ENCODE measurements around the gene CTCFL. TPM values are rescaled to one million over a fixed set of nuclear protein-coding genes. Genes with fewer than 3 reads are reported as not detected.

CTCFL gene, protein sequence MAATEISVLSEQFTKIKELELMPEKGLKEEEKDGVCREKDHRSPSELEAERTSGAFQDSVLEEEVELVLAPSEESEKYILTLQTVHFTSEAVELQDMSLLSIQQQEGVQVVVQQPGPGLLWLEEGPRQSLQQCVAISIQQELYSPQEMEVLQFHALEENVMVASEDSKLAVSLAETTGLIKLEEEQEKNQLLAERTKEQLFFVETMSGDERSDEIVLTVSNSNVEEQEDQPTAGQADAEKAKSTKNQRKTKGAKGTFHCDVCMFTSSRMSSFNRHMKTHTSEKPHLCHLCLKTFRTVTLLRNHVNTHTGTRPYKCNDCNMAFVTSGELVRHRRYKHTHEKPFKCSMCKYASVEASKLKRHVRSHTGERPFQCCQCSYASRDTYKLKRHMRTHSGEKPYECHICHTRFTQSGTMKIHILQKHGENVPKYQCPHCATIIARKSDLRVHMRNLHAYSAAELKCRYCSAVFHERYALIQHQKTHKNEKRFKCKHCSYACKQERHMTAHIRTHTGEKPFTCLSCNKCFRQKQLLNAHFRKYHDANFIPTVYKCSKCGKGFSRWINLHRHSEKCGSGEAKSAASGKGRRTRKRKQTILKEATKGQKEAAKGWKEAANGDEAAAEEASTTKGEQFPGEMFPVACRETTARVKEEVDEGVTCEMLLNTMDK
- total RNA-seq (2014; rRNA removed; shearing (Covaris generic)) = not detected in 2 replicates
- polyA plus RNA-seq (2015; cell fraction: cytosol; rRNA removed) = not detected in 2 replicates
- not detected in 2 replicates for polyA plus RNA-seq (2015; cell fraction: nucleus; rRNA removed)

DNA sequence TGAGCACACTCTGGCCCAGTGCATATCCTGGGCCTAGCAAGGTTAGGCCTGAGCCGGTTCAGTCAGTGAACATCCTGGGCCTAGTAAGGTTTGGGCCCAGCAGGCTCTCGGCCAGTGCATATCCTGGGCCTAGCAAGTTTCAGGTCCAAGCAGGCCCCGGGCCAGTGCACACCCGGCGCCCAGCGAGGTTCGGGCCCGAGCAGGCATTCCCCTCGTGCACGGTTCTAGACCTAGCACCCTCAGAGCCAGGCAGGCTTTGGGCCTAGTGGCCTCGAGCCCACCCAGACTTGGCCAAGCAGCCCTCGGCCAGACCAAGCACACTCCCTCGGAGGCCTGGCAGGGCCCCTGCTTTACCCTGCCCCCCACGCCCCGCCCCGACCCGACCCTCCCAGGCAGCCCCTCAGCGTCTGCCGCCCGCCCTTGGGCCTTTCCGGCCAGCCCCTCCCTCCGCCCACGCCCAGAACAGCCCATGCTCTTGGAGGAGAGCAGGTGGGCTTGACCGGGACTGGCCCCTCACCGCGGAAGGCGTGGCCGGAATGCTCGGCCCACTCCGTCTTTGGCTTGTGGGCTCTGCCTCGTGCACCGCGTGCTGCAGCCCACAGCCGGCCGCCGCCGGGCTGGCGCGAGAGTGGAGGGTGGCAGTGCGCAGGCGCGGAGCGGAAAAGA, at the start of gene CTCFL:
CTCFL (minus strand) TSS at position 630 of the 666 bp plus-strand sequence. CDS start 935 bp downstream, outside the sequence.
- DNase-seq (ENCODE audit: low read depth) = no peak

DNA sequence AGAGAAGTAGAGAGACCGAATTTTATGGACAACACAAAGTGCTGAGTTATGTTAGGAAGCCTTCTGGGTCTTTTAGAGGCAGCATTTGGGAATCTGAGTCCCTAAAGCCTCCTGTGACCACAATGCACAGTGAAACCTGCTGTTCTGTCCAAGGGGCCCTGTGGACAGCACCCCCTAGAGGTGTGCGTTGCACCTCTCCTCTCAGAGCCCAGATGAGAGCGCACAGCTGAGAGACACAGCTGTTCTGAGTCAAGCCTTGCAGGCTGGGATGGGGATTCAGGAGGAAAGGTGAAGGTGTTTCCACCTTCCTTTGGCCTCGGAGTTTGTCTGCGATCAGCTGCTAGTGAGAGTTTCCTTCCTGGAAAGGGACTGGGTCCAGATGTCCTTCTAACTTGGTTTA, 49.0 kb upstream of the CTCFL start:
- no peak for DNase-seq (ENCODE audit: low read depth)

DNA sequence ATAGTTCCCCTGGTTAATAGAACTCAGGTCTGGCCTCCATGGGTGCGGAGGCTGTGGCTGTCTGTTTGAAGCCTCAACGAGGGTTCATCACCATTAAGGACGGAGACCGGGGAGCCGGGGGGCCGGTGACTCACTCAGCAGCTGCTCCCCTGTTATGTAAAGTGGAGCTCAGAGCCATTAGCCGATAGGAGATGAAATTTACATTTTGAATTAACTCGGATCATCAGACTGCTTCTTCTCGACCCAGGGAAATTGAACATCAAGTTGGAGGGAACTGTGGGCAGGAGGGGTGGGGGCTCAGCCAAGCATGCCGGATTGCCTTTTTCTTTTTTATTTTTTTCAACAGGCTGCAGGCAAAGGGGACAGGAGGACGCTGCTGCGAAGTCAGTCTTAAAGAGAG, 48.3 kb upstream of the CTCFL start:
- DNase-seq (ENCODE audit: low read depth) = no peak

DNA sequence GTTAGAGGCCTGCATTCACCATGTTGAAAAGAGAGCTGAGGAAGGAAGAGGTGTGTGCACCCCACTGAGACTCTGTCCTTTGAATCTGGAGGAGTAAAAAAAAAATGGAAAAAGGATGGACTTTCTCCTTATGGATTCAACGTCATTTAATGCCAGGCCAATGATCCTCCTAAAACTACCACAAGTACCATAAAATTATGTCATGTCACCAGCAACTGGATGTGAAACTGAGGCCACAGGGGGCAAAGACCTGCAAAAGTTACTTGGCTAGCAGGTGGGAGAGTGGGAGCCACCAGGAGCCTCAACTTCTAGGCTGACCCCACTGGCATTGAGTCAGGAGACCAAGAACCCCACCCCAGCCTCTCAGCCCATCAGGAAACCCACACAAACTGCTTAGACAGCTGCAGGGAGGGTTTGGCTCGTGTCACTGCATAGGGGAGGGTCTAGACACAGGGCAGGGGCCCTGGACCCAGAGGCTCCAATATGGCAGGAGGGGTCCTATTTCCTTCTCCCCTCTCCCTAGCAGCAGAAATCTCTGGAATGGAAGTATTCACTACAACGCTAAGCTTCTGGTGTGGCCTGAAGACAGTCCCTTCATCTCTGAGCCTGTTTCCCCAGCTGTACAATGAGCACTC, 47.0 kb upstream of the CTCFL start:
- no peak for DNase-seq (ENCODE audit: low read depth)

DNA sequence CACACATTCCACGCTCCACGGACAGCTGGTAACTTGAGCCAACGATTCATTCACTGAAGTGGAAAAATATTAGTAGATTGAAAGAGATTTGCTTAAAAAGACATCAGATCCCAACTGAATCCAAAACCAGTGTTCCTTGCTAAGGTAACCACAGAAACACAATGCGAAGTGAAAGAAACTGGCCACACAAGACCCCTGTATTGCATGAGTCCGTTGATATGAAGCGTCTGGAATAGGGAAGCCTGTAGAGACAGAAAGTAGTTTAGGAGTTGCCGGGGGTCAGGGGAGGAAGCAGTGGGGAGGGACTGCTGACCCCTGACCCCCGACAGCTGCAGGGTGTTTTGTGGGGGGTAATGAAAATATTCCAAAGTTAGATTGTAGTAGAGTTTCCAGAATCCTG, 46.0 kb upstream of the CTCFL start:
- no peak for DNase-seq (ENCODE audit: low read depth)

DNA sequence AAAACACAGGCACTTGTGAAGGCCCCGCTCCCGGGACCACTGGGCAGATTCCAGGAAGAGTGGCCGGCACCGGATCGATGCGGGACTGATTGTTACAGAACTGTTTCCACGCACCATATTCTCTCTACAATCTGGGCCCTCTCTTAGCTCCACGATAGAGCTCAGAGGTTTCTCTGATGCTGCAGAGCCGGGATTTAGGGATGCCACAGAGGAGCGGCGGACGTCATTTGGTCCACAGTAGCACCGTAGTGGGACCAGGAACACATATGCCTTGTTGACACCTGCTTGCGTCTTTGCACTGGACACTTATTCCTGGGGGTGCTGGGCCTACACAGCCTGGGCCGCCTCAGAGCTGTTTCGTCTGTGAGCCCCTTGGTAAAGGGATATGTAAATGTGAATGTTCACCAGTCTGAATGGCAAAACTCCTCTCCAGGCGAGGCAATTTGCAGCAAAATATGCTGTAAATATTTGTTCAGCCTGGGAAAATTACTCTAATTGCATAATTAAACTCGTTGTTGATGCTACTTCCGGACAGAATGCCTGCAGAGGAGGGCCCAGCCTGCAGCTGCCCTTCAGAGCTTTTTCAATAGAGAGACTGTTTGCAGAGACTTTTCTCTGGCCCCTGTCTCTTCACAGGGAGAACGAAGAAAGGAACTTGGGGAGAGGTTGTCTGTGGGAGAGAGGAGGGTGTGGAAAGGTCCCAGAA, 45.4 kb upstream of the CTCFL start:
- DNase-seq (ENCODE audit: low read depth) = no peak

DNA sequence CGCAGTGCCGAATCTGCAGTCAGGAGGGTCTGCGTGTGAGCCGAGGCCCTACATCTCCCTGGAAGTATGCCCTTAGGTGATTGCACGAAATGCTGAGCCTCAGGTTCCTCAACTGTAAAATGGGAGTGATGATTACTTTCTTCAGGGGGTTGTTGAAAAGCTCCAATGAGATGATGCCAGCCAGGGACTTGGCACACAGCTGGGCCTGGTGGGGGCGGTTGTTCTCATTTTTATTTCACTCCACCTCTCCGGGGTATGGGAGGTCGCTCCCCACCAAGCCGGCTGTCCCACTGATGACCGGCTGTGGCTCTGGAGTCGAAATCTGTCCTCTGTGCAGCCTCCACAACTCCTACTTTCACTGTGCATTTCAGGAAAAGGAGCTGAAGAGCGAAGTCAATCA, 44.0 kb upstream of the CTCFL start:
- no peak for DNase-seq (ENCODE audit: low read depth)

DNA sequence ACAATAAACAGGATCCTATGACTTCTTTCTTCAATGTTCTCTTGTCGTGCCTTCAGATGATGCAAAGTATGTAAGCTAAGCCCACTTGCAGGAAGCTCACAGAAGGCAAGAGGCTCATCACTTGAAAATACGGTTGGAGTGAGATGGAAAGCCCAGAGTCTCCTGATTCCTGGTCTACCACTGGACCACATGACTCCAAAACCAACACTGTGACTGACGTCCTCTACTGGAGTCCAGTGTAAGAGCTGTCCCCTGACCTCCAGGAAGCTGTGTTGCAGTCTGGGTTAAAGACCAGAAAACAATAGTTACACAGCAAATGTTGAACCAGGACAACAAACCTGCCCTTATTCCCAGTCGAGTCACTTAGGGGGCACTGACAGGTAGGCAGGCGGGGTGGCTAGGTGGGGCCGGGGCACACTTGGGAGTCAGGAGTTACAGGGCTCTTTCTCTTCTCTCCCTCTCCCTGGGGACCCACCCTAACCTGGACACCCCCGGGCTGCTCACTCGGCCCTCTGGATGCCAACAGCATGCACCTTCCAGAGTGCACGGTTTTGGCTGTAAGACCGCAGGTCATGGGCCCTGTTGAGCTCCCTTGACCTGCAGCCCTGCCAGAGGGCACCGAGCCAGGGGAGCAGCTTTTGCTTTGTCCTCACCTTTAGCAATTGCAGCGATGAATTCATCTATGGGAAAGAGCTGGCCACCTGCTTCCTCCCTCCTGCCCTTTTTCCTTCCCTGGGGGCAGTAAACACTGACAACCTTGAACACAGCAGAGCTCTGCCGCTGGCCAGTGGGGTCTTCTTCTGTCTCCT, 43.4 kb upstream of the CTCFL start:
- no peak for DNase-seq (ENCODE audit: low read depth)

DNA sequence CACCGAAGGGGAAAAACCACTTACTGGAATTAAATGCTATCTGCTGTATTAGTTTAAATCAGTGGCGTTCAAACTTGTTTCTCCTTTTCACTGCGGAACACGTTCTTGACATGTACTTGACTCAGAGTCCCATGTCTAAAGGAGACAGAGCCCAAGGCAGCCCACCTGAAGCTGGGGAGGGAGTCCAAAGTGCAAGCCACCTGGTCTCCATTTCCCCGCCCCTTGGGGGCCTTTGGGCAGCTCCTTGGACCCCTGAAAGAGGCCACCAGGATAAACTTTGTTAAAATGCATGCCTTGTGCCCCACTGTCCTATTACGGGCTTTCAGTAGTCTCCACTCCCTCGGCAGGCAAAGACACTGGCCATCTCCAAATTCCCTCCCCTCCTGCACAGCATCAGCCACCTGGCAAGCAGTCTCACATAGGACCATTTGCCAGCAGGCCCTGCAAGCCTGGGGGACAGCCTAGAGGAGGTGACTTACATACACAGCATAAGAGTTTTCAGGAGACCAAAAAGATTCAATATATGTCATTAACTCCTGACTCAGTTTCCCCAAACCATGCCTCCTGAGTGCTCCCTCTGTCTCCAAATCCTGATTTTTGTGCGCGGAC, 42.6 kb upstream of the CTCFL start:
- DNase-seq (ENCODE audit: low read depth) = no peak

DNA sequence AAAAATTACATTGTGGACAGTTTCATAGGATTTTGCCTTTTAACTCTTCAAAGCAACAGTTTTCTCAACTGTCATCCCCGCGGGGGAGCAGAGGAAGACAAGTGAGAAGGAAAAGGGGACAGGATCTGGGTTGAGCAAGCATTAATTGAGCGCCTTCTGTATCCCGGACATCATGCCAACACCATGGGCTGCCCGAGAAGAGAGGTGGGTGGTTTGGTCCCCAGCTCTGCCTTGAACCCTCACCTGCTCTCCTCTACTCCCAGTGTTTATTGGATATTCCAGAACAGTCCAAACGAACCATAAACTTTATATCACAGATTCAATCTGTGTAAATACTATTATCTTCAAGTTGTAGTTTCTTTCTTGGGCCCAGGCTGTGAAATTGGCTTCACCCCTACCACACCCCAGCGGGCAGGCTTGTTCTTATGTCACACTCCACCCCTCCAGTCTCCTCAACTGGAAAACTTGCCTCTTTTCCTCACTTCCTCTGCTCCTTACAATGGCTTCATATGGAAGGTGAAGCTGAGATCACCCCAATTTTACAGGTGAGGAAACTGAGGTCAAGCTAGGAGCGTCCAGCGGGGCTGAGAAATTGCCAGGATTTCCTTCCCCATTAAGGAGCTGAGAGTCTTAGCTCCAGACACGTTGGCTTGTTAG, 42.0 kb upstream of the CTCFL start:
- DNase-seq (ENCODE audit: low read depth) = no peak

DNA sequence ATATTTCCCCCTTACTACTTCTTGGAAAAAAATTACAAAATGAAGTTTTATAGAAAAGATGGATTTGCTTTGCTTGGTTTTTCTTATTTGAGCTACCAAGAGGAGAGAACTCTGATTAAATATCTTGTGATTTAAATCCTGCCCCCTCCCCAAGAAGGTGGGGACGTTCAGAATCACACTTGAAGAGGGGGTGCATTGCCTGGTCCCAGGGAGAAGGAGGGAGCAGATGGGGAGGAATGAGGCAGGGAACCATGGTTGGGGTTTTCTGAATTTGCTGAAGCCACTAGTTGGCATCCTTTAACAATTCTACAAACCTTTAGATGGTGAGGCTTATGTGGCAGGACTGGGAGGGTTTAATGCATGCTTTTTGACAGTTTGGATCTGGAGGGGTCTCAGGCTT, 41.5 kb upstream of the CTCFL start:
- DNase-seq (ENCODE audit: low read depth) = no peak

DNA sequence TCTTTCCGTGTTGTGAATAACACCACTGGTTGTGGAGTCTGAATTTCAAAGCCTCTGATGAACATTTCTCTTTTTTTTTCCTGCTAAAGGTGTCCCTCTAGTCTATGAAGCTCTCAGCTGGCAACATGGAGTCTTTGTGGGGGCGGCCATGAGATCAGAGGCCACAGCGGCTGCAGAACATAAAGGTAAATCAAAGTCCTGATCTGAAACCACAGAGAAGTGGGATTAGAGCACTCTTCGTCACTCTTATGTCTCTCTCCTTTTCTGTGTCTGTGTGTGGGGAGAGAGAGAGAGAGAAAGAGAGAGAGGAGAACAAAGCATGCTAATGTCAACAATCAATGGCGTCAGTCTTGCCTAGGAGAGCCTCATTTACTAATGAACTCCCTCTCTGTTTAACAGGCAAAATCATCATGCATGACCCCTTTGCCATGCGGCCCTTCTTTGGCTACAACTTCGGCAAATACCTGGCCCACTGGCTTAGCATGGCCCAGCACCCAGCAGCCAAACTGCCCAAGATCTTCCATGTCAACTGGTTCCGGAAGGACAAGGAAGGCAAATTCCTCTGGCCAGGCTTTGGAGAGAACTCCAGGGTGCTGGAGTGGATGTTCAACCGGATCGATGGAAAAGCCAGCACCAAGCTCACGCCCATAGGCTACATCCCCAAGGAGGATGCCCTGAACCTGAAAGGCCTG, 40.2 kb upstream of the CTCFL start:
- no peak for DNase-seq (ENCODE audit: low read depth)

DNA sequence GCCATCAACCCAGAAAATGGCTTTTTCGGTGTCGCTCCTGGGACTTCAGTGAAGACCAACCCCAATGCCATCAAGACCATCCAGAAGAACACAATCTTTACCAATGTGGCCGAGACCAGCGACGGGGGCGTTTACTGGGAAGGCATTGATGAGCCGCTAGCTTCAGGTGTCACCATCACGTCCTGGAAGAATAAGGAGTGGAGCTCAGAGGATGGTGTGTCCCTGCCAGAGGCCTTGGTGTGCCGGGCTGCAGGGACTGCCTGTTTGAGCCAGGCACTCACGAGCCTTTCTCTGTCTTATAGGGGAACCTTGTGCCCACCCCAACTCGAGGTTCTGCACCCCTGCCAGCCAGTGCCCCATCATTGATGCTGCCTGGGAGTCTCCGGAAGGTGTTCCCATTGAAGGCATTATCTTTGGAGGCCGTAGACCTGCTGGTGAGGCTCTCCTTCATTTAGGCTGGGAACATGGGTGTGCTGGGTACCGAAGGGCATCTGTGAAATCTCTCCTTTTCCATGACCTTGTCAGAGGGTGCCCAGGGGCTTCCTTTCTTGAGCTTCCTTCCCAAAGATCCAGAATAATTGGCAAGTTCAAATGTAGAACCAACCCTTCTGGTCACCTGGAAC, 39.4 kb upstream of the CTCFL start:
- no peak for DNase-seq (ENCODE audit: low read depth)

DNA sequence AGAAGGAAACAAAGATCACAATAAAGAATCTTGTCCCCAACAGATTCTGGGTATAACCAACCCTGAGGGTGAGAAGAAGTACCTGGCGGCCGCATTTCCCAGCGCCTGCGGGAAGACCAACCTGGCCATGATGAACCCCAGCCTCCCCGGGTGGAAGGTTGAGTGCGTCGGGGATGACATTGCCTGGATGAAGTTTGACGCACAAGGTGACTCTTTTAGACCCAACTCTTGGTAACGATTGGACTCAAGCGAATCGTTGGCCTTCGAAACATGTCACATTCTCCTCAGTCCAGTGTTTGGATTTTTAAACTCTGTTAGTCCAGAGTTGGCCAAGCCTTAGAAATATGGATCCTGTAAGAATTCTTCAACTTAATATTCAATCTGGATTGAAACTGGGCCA, 38.6 kb upstream of the CTCFL start:
- no peak for DNase-seq (ENCODE audit: low read depth)

DNA sequence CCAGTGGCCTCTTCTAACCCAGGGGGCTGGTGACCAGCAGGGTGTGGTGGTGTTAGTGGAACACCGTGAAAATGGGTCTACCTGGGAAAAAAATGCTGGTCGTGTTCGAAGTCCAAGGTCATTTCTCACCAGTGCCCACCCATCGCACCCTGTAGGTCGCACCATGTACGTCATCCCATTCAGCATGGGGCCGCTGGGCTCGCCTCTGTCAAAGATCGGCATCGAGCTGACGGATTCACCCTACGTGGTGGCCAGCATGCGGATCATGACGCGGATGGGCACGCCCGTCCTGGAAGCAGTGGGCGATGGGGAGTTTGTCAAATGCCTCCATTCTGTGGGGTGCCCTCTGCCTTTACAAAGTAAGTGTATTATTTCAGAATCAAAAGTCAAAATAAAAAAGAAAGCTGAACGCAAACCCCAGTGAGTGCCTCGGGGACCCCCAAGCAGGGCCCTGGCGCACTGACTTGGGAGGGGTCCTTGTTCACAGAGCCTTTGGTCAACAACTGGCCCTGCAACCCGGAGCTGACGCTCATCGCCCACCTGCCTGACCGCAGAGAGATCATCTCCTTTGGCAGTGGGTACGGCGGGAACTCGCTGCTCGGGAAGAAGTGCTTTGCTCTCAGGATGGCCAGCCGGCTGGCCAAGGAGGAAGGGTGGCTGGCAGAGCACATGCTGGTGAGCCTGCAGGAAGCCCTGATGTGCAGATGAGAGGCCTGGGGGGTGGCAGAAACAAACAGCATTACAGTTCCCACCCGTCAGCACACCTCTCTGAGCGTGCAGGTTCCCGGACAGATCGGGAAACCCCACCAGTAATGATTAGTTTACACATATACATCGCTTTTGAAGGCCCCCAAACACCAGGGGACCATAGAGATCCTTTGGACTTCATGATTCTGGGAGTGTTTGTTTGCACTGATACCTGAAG, 37.9 kb upstream of the CTCFL start:
- DNase-seq (ENCODE audit: low read depth) = no peak

DNA sequence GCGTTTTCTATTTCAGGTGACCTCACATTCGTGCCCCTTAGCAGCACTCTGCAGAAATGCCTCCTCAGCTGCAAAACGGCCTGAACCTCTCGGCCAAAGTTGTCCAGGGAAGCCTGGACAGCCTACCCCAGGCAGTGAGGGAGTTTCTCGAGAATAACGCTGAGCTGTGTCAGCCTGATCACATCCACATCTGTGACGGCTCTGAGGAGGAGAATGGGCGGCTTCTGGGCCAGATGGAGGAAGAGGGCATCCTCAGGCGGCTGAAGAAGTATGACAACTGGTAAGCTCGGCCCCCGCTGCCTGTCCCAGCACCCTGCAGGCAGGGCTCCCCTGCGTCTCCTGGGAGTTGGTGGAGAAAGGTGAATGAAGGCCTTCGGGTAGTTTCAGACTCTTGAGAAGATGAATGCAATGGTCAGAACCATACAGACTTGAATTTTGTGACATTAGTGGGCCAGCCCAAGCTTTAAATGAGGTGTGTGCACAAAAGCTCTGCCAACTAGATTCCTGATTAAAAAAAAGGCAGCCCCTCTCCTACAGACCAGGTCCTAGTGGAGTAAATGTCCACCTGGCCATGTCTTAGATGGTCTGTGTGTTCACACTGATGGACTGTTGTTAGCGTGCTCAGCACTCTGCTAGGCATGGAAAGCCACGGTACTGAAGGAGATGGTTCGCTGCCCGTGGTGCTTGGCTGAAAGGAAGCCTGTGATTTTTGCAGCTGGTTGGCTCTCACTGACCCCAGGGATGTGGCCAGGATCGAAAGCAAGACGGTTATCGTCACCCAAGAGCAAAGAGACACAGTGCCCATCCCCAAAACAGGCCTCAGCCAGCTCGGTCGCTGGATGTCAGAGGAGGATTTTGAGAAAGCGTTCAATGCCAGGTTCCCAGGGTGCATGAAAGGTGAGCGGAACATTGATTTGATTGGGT, 36.7 kb upstream of the CTCFL start:
- no peak for DNase-seq (ENCODE audit: low read depth)

Measured in HT1080 (cell line).